Measurements from ENCODE around the gene RASAL1.
"Not testable (repeated sequence)": the region's sequence is repeated elsewhere in the genome, so short reads cannot be mapped to it uniquely, and the experiment has no call there.

GRCh38 chr12:113141716-113142115, 6.2 kb upstream of the RASAL1 start:
- TF ChIP-seq, protein P1, sequence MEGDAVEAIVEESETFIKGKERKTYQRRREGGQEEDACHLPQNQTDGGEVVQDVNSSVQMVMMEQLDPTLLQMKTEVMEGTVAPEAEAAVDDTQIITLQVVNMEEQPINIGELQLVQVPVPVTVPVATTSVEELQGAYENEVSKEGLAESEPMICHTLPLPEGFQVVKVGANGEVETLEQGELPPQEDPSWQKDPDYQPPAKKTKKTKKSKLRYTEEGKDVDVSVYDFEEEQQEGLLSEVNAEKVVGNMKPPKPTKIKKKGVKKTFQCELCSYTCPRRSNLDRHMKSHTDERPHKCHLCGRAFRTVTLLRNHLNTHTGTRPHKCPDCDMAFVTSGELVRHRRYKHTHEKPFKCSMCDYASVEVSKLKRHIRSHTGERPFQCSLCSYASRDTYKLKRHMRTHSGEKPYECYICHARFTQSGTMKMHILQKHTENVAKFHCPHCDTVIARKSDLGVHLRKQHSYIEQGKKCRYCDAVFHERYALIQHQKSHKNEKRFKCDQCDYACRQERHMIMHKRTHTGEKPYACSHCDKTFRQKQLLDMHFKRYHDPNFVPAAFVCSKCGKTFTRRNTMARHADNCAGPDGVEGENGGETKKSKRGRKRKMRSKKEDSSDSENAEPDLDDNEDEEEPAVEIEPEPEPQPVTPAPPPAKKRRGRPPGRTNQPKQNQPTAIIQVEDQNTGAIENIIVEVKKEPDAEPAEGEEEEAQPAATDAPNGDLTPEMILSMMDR (optimal IDR thresholded peaks at IDR 0.05 in 1 of 3, IDR thresholded peaks at IDR 0.05 in 1 of 3, conservative IDR thresholded peaks at IDR 0.05 in 1 of 3; ENCODE audit: extremely low read depth in 1 of 3, insufficient read depth in 2 of 3, low read length in 3 of 3): not testable (repeated sequence)
- not testable (repeated sequence) for TF ChIP-seq EZH2 (IDR thresholded peaks at IDR 0.05; ENCODE audit: low read length)

All from keratinocyte (primary cell).